ENCODE measurements around the gene ATF6.

ATF6 gene

GRCh38 chr1:161902182-161902581 lies 136.1 kb downstream of the ATF6 start:
- H3K4me3 ChIP-seq (ENCODE audit: low read length in 2 of 2): no peak overlapping the region
- H3K4me2 ChIP-seq (ENCODE audit: insufficient read depth, low read length, poor library complexity, severe bottlenecking): no peak overlapping the region
- no peak overlapping the region for H3K18ac ChIP-seq (ENCODE audit: low read length)
- no peak overlapping the region for H2BK15ac ChIP-seq (ENCODE audit: low read length)
- no peaks in the 10 kb centered on the region for H3K9me3 ChIP-seq (replicated peaks in 1 of 2; ENCODE audit: control insufficient read depth in 2 of 2, insufficient read depth in 1 of 2, low read depth in 1 of 2, low read length in 2 of 2)
- no peak overlapping the region for H4K8ac ChIP-seq (ENCODE audit: low read depth, low read length)
- H3K27ac ChIP-seq (replicated peaks; ENCODE audit: low read length): no peak overlapping the region
- no peak overlapping the region for H3K4ac ChIP-seq (ENCODE audit: low read length)
- no peak overlapping the region for H2BK5ac ChIP-seq (ENCODE audit: low read length)
- H2BK120ac ChIP-seq (ENCODE audit: low read depth, low read length): no peak overlapping the region
- no peak for DNase-seq (ENCODE audit: low spot score)
- no peaks in the 10 kb centered on the region for H3K4me1 ChIP-seq (ENCODE audit: control insufficient read depth in 2 of 2, insufficient read depth in 1 of 2, low read depth in 1 of 2, low read length in 2 of 2)
- no peak overlapping the region for H3K23ac ChIP-seq (ENCODE audit: low read depth, low read length, poor library complexity)
- no CpG with 5 or more reads among the region's 2 CpGs for WGBS, 2 donors (ENCODE audit: extremely low coverage in 2 of 2, insufficient read length in 2 of 2, insufficient replicate concordance in 1 of 2)
- no peaks in the 10 kb centered on the region for H3K79me1 ChIP-seq (ENCODE audit: low read depth, low read length)
- H3K9ac ChIP-seq (ENCODE audit: low read depth, low read length, poor library complexity): no peak overlapping the region
- H3K14ac ChIP-seq (ENCODE audit: low read length): no peak overlapping the region
- no peak overlapping the region for H4K91ac ChIP-seq (ENCODE audit: low read depth, low read length, poor library complexity)
- no peak overlapping the region for H2AK5ac ChIP-seq (ENCODE audit: low read depth, low read length)
- H3K27me3 ChIP-seq (ENCODE audit: control insufficient read depth in 3 of 3, insufficient read depth in 3 of 3, low read depth in 1 of 3, low read length in 3 of 3): no peaks in the 10 kb centered on the region
- H3K36me3 ChIP-seq (replicated peaks in 1 of 2; ENCODE audit: control insufficient read depth in 2 of 2, insufficient read depth in 2 of 2, low read length in 2 of 2): no peaks in the 10 kb centered on the region
- H2AFZ ChIP-seq (ENCODE audit: low read length): no peak overlapping the region
- H2BK12ac ChIP-seq (ENCODE audit: low read length): no peak overlapping the region

GRCh38 chr1:161905269-161905884 lies 139.3 kb downstream of the ATF6 start:
- H2BK15ac ChIP-seq (ENCODE audit: low read length): no peak overlapping the region
- no peak overlapping the region for H3K27ac ChIP-seq (replicated peaks; ENCODE audit: low read length)
- no peak overlapping the region for H3K9ac ChIP-seq (ENCODE audit: low read depth, low read length, poor library complexity)
- no peak overlapping the region for H3K18ac ChIP-seq (ENCODE audit: low read length)
- H3K23ac ChIP-seq (ENCODE audit: low read depth, low read length, poor library complexity): no peak overlapping the region
- no peak overlapping the region for H2AFZ ChIP-seq (ENCODE audit: low read length)
- no peaks in the 10 kb centered on the region for H3K4me1 ChIP-seq (ENCODE audit: control insufficient read depth in 2 of 2, insufficient read depth in 1 of 2, low read depth in 1 of 2, low read length in 2 of 2)
- no peak overlapping the region for H2BK12ac ChIP-seq (ENCODE audit: low read length)
- WGBS, 2 donors (ENCODE audit: extremely low coverage in 2 of 2, insufficient read length in 2 of 2, insufficient replicate concordance in 1 of 2): no CpG with 5 or more reads among the region's 3 CpGs
- DNase-seq (ENCODE audit: low spot score): no peak
- no peaks in the 10 kb centered on the region for H3K36me3 ChIP-seq (replicated peaks in 1 of 2; ENCODE audit: control insufficient read depth in 2 of 2, insufficient read depth in 2 of 2, low read length in 2 of 2)
- no peaks in the 10 kb centered on the region for H3K27me3 ChIP-seq (ENCODE audit: control insufficient read depth in 3 of 3, insufficient read depth in 3 of 3, low read depth in 1 of 3, low read length in 3 of 3)
- no peak overlapping the region for H2BK5ac ChIP-seq (ENCODE audit: low read length)
- no peak overlapping the region for H2AK5ac ChIP-seq (ENCODE audit: low read depth, low read length)
- H3K4ac ChIP-seq (ENCODE audit: low read length): no peak overlapping the region
- no peak overlapping the region for H4K8ac ChIP-seq (ENCODE audit: low read depth, low read length)
- no peak overlapping the region for H4K91ac ChIP-seq (ENCODE audit: low read depth, low read length, poor library complexity)
- H2BK120ac ChIP-seq (ENCODE audit: low read depth, low read length): no peak overlapping the region
- no peak overlapping the region for H3K14ac ChIP-seq (ENCODE audit: low read length)
- no peak overlapping the region for H3K4me3 ChIP-seq (ENCODE audit: low read length in 2 of 2)
- H3K9me3 ChIP-seq (replicated peaks in 1 of 2; ENCODE audit: control insufficient read depth in 2 of 2, insufficient read depth in 1 of 2, low read depth in 1 of 2, low read length in 2 of 2): no peaks in the 10 kb centered on the region
- no peaks in the 10 kb centered on the region for H3K79me1 ChIP-seq (ENCODE audit: low read depth, low read length)
- no peak overlapping the region for H3K4me2 ChIP-seq (ENCODE audit: insufficient read depth, low read length, poor library complexity, severe bottlenecking)

DNA sequence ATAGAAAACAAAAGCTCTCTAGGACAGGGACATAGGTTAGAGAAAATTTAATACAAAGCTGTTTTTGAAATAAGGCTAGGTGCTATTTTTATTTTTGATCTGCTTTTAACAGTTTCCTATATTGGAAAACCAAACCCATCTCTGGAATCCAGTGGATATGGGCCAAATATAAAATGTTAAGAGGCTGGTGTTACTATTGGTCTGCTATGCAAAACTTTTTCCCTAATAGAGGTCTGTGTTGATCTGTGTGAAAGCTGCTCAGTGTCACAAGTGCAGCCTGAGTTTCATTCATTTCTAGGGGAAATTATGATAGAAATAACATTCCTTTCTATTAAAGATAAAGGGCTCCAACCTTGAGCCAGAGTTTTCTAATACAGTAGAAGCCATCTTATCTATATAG lies 141.1 kb downstream of the ATF6 start:
- H3K23ac ChIP-seq (ENCODE audit: low read depth, low read length, poor library complexity): no peak overlapping the region
- H3K4me2 ChIP-seq (ENCODE audit: insufficient read depth, low read length, poor library complexity, severe bottlenecking): no peak overlapping the region
- no peak overlapping the region for H3K27ac ChIP-seq (replicated peaks; ENCODE audit: low read length)
- no peak overlapping the region for H2BK120ac ChIP-seq (ENCODE audit: low read depth, low read length)
- no peak overlapping the region for H3K14ac ChIP-seq (ENCODE audit: low read length)
- no peak overlapping the region for H3K18ac ChIP-seq (ENCODE audit: low read length)
- H4K91ac ChIP-seq (ENCODE audit: low read depth, low read length, poor library complexity): no peak overlapping the region
- H2BK15ac ChIP-seq (ENCODE audit: low read length): no peak overlapping the region
- H2BK5ac ChIP-seq (ENCODE audit: low read length): no peak overlapping the region
- peaks cover 0 to 2% of the 10 kb centered on the region in 2 donors for H3K36me3 ChIP-seq (replicated peaks in 1 of 2; ENCODE audit: control insufficient read depth in 2 of 2, insufficient read depth in 2 of 2, low read length in 2 of 2)
- no peak overlapping the region for H3K9ac ChIP-seq (ENCODE audit: low read depth, low read length, poor library complexity)
- no peak for DNase-seq (ENCODE audit: low spot score)
- H3K4me1 ChIP-seq (ENCODE audit: control insufficient read depth in 2 of 2, insufficient read depth in 1 of 2, low read depth in 1 of 2, low read length in 2 of 2): no peaks in the 10 kb centered on the region
- H2BK12ac ChIP-seq (ENCODE audit: low read length): no peak overlapping the region
- H3K4ac ChIP-seq (ENCODE audit: low read length): no peak overlapping the region
- H2AFZ ChIP-seq (ENCODE audit: low read length): no peak overlapping the region
- H4K8ac ChIP-seq (ENCODE audit: low read depth, low read length): no peak overlapping the region
- no peaks in the 10 kb centered on the region for H3K9me3 ChIP-seq (replicated peaks in 1 of 2; ENCODE audit: control insufficient read depth in 2 of 2, insufficient read depth in 1 of 2, low read depth in 1 of 2, low read length in 2 of 2)
- no peaks in the 10 kb centered on the region for H3K27me3 ChIP-seq (ENCODE audit: control insufficient read depth in 3 of 3, insufficient read depth in 3 of 3, low read depth in 1 of 3, low read length in 3 of 3)
- H3K79me1 ChIP-seq (ENCODE audit: low read depth, low read length): no peaks in the 10 kb centered on the region
- no peak overlapping the region for H2AK5ac ChIP-seq (ENCODE audit: low read depth, low read length)
- no peak overlapping the region for H3K4me3 ChIP-seq (ENCODE audit: low read length in 2 of 2)

DNA sequence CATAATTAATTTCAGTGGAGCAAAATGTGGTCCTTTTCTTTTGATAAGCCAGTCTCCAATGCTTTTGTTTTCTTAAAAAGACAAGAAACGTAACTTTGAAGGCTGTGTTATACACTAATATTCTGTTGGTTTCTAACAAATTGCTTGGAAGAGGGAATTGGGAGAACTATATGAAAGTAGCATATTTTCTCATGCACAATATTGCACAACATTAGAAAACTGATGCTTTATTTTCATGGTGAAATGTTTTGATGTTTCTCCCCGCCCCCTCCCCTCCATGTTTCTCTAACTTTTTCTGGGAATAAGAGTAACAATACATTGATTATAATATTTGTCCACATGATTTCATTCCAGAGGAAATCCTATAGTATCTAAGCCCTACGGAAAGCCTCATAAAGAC lies 142.1 kb downstream of the ATF6 start:
- Histone ChIP-seq H3K18ac (ENCODE audit: low read length) (no peak overlapping the region), H3K4me1 (ENCODE audit: control insufficient read depth in 2 of 2, insufficient read depth in 1 of 2, low read depth in 1 of 2, low read length in 2 of 2) (no peaks in the 10 kb centered on the region), H3K4me2 (ENCODE audit: insufficient read depth, low read length, poor library complexity, severe bottlenecking) (no peak overlapping the region), H3K79me1 (ENCODE audit: low read depth, low read length) (no peaks in the 10 kb centered on the region), H3K4me3 (ENCODE audit: low read length in 2 of 2) (no peak overlapping the region), H2BK5ac (ENCODE audit: low read length) (no peak overlapping the region), H3K27me3 (ENCODE audit: control insufficient read depth in 3 of 3, insufficient read depth in 3 of 3, low read depth in 1 of 3, low read length in 3 of 3) (no peaks in the 10 kb centered on the region), H3K27ac (replicated peaks; ENCODE audit: low read length) (no peak overlapping the region), H2AK5ac (ENCODE audit: low read depth, low read length) (no peak overlapping the region), H4K91ac (ENCODE audit: low read depth, low read length, poor library complexity) (no peak overlapping the region), H2BK15ac (ENCODE audit: low read length) (no peak overlapping the region), H2BK120ac (ENCODE audit: low read depth, low read length) (no peak overlapping the region), H3K9ac (ENCODE audit: low read depth, low read length, poor library complexity) (no peak overlapping the region), H3K4ac (ENCODE audit: low read length) (no peak overlapping the region), H3K14ac (ENCODE audit: low read length) (no peak overlapping the region), H3K23ac (ENCODE audit: low read depth, low read length, poor library complexity) (no peak overlapping the region), H4K8ac (ENCODE audit: low read depth, low read length) (no peak overlapping the region), H3K36me3 (replicated peaks in 1 of 2; ENCODE audit: control insufficient read depth in 2 of 2, insufficient read depth in 2 of 2, low read length in 2 of 2) (peaks cover 0 to 12% of the 10 kb centered on the region in 2 donors), H3K9me3 (replicated peaks in 1 of 2; ENCODE audit: control insufficient read depth in 2 of 2, insufficient read depth in 1 of 2, low read depth in 1 of 2, low read length in 2 of 2) (no peaks in the 10 kb centered on the region), H2AFZ (ENCODE audit: low read length) (no peak overlapping the region), H2BK12ac (ENCODE audit: low read length) (no peak overlapping the region)
- DNase-seq (ENCODE audit: low spot score): no peak
- WGBS, 2 donors (ENCODE audit: extremely low coverage in 2 of 2, insufficient read length in 2 of 2, insufficient replicate concordance in 1 of 2): no CpG with 5 or more reads among the region's 3 CpGs

Data from neuronal stem cell (in vitro differentiated cells).